Mucosa of descending colon (tissue), 3 donors: ENCODE measurements around the gene PCDH9. TPM values are rescaled to one million over a fixed set of nuclear protein-coding genes. Genes with fewer than 3 reads are reported as not detected.

Experiments used
- ATAC-seq: fragments of 200-7000 bp; cut with Tn5 transposase; one replicate; pipeline ENCODE4 v1.9.1; 2020; ENCODE audit warnings: mild to moderate bottlenecking, moderate library complexity
- DNase-seq, 3 donors: peaks; one replicate each; pipeline ENCODE4 v3.0.0-alpha.2; 2020
- H3K36me3 ChIP-seq: fragments of 200-600 bp; one replicate; pipeline ENCODE4 v1.8.0; 2021; ENCODE audit warnings: low read depth, mild to moderate bottlenecking
- H3K4me1 ChIP-seq: fragments of 200-600 bp; one replicate; pipeline ENCODE4 v1.8.0; 2021; ENCODE audit warnings: low read depth, mild to moderate bottlenecking
- H3K4me3 ChIP-seq: fragments of 200-600 bp; one replicate; pipeline ENCODE4 v1.8.0; 2021; ENCODE audit warnings: mild to moderate bottlenecking
- H3K9me3 ChIP-seq: fragments of 200-600 bp; one replicate; pipeline ENCODE4 v1.8.0; 2021; ENCODE audit warnings: mild to moderate bottlenecking
- intact Hi-C, 2 donors: fragments of 100-400 bp; cut with DNase I in 1 of 2; cut with micrococcal nuclease in 1 of 2; formaldehyde crosslinking; loops; one replicate each; pipeline versions ENCODE4 v1.11.0 to v1.11.1; 2022; cut with DNase I, micrococcal nuclease
- total RNA-seq, 3 donors: library from RNA; stranded (reverse); fragmentation: NEBNext Ultra II Directional in 2 of 3; extraction: Animal tissue kit (Norgen Biotek cat#: 25700) in 2 of 3; gene quantifications; one replicate each; pipeline versions ENCODE4 v1.2.1 to v1.2.4, GENCODE V29; 2021 to 2023
- TF ChIP-seq, protein P1 (sequence below): fragments of 200-600 bp; IDR thresholded peaks from one replicate; pipeline ENCODE4 v1.8.0; 2022; ENCODE audit warnings: antibody characterized with exemption, mild to moderate bottlenecking
- donor health status: DM: no; HTN: no; CAD: no; lungs with moderate emphysema.
- donor health status: DM: no; HTN: no; CAD: no.
- donor health status: DM: no; HTN: yes; CAD: no.

Gene PCDH9
- total RNA-seq, 3 donors from 2014 or later: 0.58 to 5.0 (median 0.80) TPM

DNA sequence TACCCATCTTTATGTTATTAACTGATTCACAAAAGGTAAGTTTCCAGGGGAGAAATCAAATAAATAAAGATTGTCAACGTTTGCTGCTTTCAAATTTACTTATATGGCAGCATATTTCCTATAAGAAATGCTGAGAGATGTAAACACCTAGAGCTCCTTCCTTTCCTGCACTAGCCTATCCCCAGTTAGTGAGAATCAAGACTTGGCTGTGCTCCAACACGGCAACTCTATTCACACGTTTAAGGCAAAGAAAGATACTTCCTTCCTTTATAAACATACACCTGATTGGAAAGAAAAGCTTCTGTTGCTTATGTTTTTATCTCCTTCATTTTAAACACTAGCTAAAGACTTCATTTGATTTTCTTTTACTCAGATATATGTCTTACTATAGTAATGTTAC lies 107.0 kb downstream of the PCDH9 start:
- H3K9me3 ChIP-seq: no peaks in the 10 kb centered on the region
- no peaks in the 10 kb centered on the region for H3K36me3 ChIP-seq
- TF ChIP-seq, protein P1, sequence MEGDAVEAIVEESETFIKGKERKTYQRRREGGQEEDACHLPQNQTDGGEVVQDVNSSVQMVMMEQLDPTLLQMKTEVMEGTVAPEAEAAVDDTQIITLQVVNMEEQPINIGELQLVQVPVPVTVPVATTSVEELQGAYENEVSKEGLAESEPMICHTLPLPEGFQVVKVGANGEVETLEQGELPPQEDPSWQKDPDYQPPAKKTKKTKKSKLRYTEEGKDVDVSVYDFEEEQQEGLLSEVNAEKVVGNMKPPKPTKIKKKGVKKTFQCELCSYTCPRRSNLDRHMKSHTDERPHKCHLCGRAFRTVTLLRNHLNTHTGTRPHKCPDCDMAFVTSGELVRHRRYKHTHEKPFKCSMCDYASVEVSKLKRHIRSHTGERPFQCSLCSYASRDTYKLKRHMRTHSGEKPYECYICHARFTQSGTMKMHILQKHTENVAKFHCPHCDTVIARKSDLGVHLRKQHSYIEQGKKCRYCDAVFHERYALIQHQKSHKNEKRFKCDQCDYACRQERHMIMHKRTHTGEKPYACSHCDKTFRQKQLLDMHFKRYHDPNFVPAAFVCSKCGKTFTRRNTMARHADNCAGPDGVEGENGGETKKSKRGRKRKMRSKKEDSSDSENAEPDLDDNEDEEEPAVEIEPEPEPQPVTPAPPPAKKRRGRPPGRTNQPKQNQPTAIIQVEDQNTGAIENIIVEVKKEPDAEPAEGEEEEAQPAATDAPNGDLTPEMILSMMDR: no peak
- ATAC-seq: no peak
- no peaks in the 10 kb centered on the region for H3K4me1 ChIP-seq
- intact Hi-C loops: no loop called here
- no peak overlapping the region for H3K4me3 ChIP-seq
- DNase-seq: peak in 1 of 3 donors; percentile 13

DNA sequence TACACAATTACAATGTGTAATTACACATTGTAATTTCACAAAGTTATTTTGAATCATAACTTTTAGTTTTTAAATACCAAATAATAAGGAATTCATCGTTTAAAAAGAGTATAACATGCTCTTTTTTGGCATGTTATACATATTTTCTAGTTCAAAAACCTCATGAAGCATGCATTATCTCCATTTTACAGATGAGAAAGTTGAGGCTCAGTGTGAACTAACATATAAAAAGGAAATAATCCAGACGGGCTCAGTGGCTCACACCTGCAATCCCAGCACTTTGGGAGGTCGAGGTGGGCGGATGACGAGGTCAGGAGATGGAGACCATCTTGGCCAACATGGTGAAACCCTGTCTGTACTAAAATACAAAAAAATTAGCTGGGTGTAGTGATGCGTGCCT lies 107.9 kb downstream of the PCDH9 start:
- intact Hi-C loops: no loop called here
- H3K9me3 ChIP-seq: no peaks in the 10 kb centered on the region
- TF ChIP-seq, protein P1: no peak
- H3K4me3 ChIP-seq: no peak overlapping the region
- ATAC-seq: no peak
- no peaks in the 10 kb centered on the region for H3K4me1 ChIP-seq
- H3K36me3 ChIP-seq: no peaks in the 10 kb centered on the region
- no peak for DNase-seq

DNA sequence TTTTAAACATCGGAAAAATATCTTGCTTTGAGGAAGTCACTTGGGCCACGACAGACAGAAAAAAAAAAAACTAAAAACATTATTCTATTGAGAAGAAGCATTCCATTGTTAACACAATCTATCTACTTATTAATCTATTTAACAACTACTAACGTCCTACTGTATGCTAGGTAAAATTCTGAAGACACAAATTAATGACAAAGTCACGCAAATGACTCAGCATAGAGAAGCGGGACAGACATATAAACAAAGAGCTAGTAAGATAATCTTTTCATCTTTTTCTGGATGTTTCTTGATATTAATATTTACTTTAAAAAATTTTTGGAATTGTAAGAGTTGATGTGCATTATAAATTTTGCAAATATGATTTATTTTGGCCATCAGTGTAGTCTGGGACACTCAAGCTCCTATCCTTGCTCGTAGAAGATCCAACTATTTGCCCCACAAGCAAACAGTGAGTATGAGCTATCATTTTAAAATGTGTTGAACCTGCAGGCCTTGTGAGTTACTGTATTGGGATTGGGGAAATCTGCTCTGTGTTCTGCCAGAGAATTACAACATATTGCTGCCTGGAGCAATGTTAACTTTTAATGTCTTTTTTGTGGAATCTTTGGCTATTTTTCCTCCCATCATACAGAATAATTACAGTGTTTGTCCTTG lies 109.1 kb downstream of the PCDH9 start:
- ATAC-seq (no peak), DNase-seq (no peak)
- intact Hi-C loops: no loop called here
- no peaks in the 10 kb centered on the region for H3K36me3 ChIP-seq
- TF ChIP-seq, protein P1: no peak
- H3K9me3 ChIP-seq: no peaks in the 10 kb centered on the region
- H3K4me1 ChIP-seq: no peaks in the 10 kb centered on the region
- no peak overlapping the region for H3K4me3 ChIP-seq

DNA sequence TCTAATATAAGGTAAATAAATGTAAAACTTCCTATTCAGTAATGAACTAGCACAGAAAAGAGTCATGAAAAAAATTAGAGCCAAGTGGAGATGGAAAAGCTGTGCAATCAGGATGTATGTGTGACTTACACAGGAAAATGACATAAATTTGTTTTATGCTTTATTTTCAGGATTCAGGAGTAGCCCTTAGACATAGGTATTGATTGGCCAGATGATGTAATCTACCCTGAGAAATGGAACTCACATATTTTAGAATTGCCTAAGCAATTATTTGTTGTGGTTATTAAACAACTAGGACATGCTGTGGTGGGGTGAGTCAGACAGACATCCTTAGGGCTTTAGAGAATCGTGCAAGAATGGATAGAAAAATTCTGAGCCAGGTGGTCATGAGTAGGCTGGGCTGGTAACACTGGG lies 110.6 kb downstream of the PCDH9 start:
- H3K36me3 ChIP-seq: no peaks in the 10 kb centered on the region
- intact Hi-C loops: no loop called here
- TF ChIP-seq, protein P1: no peak
- no peaks in the 10 kb centered on the region for H3K4me1 ChIP-seq
- no peaks in the 10 kb centered on the region for H3K9me3 ChIP-seq
- no peak for DNase-seq
- H3K4me3 ChIP-seq: no peak overlapping the region
- no peak for ATAC-seq

DNA sequence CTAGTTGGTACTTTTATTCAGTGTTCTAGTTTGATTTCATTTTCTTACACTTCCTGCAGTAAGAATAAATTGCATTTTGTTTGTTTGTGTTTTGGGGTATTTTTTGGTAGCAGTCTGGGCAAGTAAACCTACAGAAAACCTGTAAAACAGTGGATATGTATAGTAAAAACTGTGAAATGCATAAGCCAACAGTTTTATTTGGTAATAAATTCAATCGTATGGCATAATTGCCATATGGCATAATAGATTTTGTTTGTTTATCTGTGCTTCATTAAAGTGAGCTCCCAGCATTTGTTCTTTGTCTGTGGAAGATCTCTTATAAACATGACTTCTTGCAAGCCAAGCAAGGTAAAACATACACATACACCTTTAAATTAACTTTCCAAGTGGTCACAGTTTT lies 111.9 kb downstream of the PCDH9 start:
- Histone ChIP-seq H3K4me1 (no peaks in the 10 kb centered on the region), H3K9me3 (no peaks in the 10 kb centered on the region), H3K36me3 (no peaks in the 10 kb centered on the region), H3K4me3 (no peak overlapping the region)
- ATAC-seq (no peak), DNase-seq (no peak)
- intact Hi-C loops: no loop called here
- TF ChIP-seq, protein P1: no peak
